Fibroblast of the aortic adventitia (primary cell): ENCODE results near the gene GNB2. TPM values are rescaled to one million over a fixed set of nuclear protein-coding genes. Genes with fewer than 3 reads are reported as not detected.

ENCODE experiments used
- DNase-seq: peaks from one replicate; pipeline ENCODE4 v3.0.0-alpha.2; 2010; ENCODE audit warnings: low read depth
- H3K4me3 ChIP-seq: 2 replicates; pipeline ENCODE4 v1.5.1; 2011; ENCODE audit warnings: low read depth, mild to moderate bottlenecking, control low read depth, low read length, moderate library complexity
- total RNA-seq: library from RNA; depleted of rRNA; stranded (reverse); fragments of >200 nt; gene quantifications from 2 replicates; pipeline ENCODE4 v1.2.3, GENCODE V29; 2012; ENCODE audit warnings: low replicate concordance
- TF ChIP-seq, protein P1 (sequence below): IDR thresholded peaks from 2 replicates; pipeline ENCODE4 v1.5.1; 2011; ENCODE audit warnings: mild to moderate bottlenecking, low read length, control low read depth, inconsistent platforms; ENCODE audit not compliant: insufficient read depth

GNB2 gene
- total RNA-seq, 1 donor = 89.1 TPM

DNA sequence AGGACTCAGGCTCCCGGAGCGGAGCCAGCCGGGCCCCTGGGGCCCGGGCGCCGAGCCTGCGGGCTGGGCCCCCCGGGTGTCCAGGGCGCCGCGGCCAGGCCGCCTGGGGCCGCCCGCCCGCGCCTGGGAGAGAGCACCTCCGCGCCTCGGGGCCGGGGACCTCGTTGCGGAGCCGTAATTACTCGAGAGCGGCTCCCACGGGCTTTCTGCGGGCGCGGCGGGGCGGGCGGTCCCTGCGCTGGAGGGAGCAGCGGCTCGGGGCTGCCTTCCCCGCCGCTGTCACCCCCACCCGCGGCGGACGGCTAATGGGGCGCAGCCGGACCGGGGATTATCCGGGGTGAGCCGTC is 1.5 kb downstream of the GNB2 start:
- H3K4me3 ChIP-seq = peak overlapping the region; percentile 85
- no peak for DNase-seq

DNA sequence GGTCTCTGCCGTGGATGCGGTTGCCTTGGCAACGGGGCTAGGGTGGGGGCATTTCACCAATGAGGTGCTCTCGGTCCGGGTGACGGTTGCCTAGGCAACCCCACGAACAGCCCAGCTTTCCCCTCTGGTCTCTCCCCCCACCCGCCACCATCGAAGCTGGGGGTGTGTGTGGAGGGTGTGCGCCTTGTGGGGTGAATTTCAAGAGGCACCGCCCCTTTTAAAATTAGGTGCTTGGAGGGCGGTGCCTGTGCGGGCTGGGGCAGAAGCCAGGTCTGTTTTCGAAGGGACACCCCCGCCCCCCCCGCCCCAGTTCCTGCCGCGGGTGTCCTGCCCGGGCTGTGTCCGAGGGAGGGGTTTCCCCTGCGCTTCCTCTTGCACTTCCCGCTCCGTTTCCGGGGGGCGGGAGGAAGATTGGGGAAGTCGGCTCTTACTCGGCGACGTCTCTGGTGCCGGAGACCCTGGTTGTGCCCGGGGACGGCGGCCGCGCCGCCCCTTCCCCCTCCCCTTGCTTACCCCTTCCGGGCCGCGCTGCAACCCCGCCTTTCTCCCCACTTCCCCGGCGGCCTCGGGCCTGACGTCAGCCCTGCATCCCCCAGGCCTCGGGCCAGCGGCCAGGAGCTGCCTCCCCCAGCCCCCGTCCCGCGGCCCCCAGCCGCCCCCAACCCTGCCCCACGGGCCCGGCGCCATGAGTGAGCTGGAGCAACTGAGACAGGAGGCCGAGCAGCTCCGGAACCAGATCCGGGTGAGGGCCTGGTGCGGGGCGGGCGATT is 2.2 kb downstream of the GNB2 start:
- peak overlapping the region; percentile 85 for H3K4me3 ChIP-seq
- TF ChIP-seq, protein P1, sequence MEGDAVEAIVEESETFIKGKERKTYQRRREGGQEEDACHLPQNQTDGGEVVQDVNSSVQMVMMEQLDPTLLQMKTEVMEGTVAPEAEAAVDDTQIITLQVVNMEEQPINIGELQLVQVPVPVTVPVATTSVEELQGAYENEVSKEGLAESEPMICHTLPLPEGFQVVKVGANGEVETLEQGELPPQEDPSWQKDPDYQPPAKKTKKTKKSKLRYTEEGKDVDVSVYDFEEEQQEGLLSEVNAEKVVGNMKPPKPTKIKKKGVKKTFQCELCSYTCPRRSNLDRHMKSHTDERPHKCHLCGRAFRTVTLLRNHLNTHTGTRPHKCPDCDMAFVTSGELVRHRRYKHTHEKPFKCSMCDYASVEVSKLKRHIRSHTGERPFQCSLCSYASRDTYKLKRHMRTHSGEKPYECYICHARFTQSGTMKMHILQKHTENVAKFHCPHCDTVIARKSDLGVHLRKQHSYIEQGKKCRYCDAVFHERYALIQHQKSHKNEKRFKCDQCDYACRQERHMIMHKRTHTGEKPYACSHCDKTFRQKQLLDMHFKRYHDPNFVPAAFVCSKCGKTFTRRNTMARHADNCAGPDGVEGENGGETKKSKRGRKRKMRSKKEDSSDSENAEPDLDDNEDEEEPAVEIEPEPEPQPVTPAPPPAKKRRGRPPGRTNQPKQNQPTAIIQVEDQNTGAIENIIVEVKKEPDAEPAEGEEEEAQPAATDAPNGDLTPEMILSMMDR = no peak
- DNase-seq = peak; percentile 63

More for the DNA sequence above, 1.5 kb downstream of the GNB2 start:
- TF ChIP-seq, protein P1 = no peak

DNA sequence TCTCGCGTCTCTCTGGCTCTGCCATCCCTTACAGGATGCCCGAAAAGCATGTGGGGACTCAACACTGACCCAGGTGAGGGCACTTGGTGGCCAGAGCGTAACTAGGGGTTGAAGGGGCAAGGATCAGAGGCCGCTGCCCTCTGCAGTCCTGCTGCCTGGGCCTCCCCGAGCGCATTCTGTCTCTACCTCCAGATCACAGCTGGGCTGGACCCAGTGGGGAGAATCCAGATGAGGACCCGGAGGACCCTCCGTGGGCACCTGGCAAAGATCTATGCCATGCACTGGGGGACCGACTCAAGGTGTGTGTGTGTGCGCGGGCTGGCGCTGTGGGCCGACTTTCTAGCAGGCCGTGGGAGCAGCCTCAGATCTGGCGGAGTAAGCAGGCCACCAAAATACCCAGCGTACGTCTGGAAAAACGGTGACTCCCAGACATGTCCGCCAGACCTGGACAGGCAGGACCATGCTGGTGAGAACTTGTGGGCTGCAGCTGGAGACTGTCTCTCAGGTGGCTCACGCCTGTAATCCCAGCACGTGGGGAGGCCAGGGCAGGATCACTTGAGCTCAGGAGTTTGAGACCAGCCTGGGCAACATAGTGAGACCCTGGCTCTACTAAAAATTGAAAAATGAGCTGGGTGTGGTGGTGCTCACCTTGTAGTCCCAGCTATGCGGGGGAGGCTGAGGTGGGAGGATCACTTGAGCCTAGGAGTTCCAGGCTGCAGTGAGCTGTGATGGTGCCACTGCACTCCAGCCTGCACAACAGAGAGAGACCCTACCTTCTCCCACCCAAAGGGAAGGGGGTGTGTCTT is 3.2 kb downstream of the GNB2 start:
- TF ChIP-seq, protein P1 = no peak
- no peak for DNase-seq
- peak overlapping the region; percentile 85 for H3K4me3 ChIP-seq

DNA sequence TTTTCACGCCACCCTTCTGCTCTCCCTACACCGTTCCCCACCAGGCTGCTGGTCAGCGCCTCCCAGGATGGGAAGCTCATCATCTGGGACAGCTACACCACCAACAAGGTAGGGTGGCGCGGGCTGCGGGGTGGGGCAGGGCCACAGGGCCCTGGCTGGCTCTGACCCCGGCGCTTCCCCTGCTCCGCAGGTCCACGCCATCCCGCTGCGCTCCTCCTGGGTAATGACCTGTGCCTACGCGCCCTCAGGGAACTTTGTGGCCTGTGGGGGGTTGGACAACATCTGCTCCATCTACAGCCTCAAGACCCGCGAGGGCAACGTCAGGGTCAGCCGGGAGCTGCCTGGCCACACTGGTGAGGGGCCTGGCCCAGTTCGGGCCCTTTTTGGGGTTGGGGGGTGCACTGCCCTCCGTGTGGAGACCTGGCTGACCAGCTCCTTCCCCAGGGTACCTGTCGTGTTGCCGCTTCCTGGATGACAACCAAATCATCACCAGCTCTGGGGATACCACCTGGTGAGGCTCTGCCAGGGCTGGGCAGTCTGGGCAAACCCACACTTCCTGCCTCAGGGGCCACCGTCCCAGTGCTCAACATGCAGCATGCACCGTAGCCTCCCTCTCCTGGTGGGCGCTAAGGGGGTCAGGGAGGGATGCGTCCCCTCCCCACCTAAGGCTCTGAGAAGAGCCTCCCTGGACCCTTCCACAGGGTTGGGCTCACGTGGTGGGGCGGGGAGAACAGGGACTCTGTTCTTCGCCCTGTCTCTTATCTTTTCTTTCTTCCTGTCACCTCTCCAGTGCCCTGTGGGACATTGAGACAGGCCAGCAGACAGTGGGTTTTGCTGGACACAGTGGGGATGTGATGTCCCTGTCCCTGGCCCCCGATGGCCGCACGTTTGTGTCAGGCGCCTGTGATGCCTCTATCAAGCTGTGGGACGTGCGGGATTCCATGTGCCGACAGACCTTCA is 4.0 kb downstream of the GNB2 start:
- TF ChIP-seq, protein P1 = no peak
- DNase-seq = no peak
- H3K4me3 ChIP-seq = no peak overlapping the region

DNA sequence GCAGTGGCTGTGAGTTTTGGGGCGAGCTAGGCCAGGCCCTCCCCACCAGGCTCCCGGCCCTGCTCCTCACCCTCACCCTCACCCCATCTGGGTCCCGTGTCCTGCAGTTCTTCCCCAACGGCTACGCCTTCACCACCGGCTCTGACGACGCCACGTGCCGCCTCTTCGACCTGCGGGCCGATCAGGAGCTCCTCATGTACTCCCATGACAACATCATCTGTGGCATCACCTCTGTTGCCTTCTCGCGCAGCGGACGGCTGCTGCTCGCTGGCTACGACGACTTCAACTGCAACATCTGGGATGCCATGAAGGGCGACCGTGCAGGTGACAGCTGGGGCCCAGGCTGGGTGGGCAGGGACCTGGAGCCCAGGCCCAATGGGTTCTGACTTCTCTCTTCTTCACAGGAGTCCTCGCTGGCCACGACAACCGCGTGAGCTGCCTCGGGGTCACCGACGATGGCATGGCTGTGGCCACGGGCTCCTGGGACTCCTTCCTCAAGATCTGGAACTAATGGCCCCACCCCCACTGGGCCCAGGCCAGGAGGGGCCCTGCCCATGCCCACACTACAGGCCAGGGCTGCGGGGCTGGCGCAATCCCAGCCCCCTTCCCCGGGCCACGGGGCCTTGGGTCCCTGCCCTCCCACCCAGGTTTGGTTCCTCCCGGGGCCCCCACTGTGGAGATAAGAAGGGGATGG is 4.9 kb downstream of the GNB2 start:
- no peak overlapping the region for H3K4me3 ChIP-seq
- TF ChIP-seq, protein P1 = no peak
- no peak for DNase-seq
